Lung (tissue), 12 donors: ENCODE data around the gene CHI3L1. TPM values are rescaled to one million over a fixed set of nuclear protein-coding genes. Genes with fewer than 3 reads are reported as not detected.

Experiments
- ATAC-seq: fragments of 200-7000 bp; cut with Tn5 transposase; one replicate; pipeline ENCODE4 v1.9.1; 2020; ENCODE audit warnings: moderate number of reproducible peaks; ENCODE audit not compliant: insufficient read depth, low FRiP score
- DNase-seq, 3 donors: peaks; one replicate each; pipeline ENCODE4 v3.0.0-alpha.2; 2013 to 2017
- H3K27ac ChIP-seq, 2 donors: one replicate each; pipeline ENCODE4 v1.5.1; 2013; ENCODE audit warnings: mild to moderate bottlenecking in 2 of 2, moderate library complexity in 2 of 2, control low read depth in 1 of 2, inconsistent platforms in 1 of 2, low read depth in 1 of 2, low read length in 1 of 2
- H3K27me3 ChIP-seq, 3 donors: one replicate each; pipeline ENCODE4 v1.5.1; 2013; ENCODE audit warnings: low read length in 2 of 3; ENCODE audit not compliant: control insufficient read depth in 3 of 3, insufficient read depth in 3 of 3
- H3K36me3 ChIP-seq, 4 donors: one replicate each; pipeline ENCODE4 v1.5.1; 2013; ENCODE audit warnings: low read length in 4 of 4, mild to moderate bottlenecking in 1 of 4, moderate library complexity in 1 of 4; ENCODE audit not compliant: control insufficient read depth in 4 of 4, insufficient read depth in 4 of 4
- H3K4me1 ChIP-seq, 5 donors: one replicate each; pipeline ENCODE4 v1.5.1; 2013; ENCODE audit warnings: low read length in 5 of 5, mild to moderate bottlenecking in 2 of 5, moderate library complexity in 1 of 5; ENCODE audit not compliant: control insufficient read depth in 5 of 5, insufficient read depth in 5 of 5
- H3K4me3 ChIP-seq: one replicate; pipeline ENCODE4 v1.5.1; 2013; ENCODE audit warnings: mild to moderate bottlenecking, control low read depth, moderate library complexity
- H3K9ac ChIP-seq, 2 donors: one replicate each; pipeline ENCODE4 v1.5.1; 2013; ENCODE audit warnings: low read length in 2 of 2, control low read depth in 1 of 2; ENCODE audit not compliant: insufficient read depth in 1 of 2
- H3K9me3 ChIP-seq, 4 donors: one replicate each; pipeline ENCODE4 v1.5.1; 2013; ENCODE audit warnings: low read length in 3 of 4, mild to moderate bottlenecking in 1 of 4, moderate library complexity in 1 of 4; ENCODE audit not compliant: control insufficient read depth in 4 of 4, insufficient read depth in 3 of 4
- WGBS, 2 donors: extraction: QIAGEN DNeasy Blood & Tissue Kit; methylation state at CpG; one replicate each; pipeline ENCODE4 v1.1.7; 2013; 5-methylcytosine and 5-hydroxymethylcytosine counted together
- polyA plus RNA-seq, 2 donors: library from polyadenylated mRNA; stranded (reverse); fragments of 200-250 nt; gene quantifications; one replicate each; pipeline ENCODE4 v1.2.1, GENCODE V29; 2013
- total RNA-seq, 2 donors: library from RNA; depleted of rRNA in 1 of 2; stranded (reverse); fragments of >200 nt in 1 of 2; gene quantifications; one replicate each; pipeline ENCODE4 v1.2.1, GENCODE V29; 2014 to 2021
- TF ChIP-seq, protein P1 (sequence below): IDR thresholded peaks from 2 replicates; pipeline ENCODE4 v1.5.1; 2012; ENCODE audit warnings: mild to moderate bottlenecking; ENCODE audit errors: control extremely low read depth, extremely low read depth
- donor health status: control.
- donor health status: control.
- donor health status: Bipolar disorder and iron deficiency.
- donor health status: healthy.
- donor health status: DM: yes; HTN: yes; CAD: no.

The CHI3L1 gene
- total and polyA plus RNA-seq, 4 donors = 46.4 to 169 (median 110) TPM

DNA sequence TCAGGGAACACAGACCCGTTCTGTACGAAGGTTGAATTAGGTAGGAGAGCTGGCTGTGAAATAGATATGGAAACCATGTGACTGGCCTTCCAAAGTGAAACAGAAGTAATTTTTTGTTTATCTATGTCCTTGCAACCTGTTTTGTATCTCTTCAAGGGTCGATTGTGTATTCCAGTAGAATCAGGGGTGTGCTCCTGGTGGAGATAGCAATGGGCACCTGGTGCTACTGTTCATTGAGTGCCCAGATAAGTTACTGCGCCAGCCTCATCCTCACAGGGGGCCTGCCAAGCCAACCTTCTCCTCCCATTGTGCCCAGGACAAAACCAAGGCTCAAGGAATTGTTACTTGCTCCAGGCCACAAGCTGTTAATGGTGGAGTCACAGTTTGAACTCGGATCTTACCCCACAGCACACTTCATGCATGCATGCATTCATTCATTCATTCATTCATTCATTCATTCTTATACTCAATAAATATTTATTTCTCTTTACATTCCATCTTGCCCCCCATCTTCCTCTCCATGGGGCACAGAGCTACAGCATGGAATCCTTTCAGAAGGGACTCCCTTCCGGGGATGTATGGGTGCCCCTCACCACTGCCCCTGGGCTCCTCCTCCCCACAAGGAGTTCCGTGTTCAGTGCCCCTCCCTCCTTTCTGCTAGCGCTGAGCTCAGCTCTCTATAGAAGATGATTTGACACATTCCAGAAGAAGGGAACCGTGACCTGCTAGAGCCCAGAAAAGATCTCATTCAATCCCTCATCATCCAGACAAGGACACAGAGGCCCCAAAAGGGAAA lies 34.9 kb downstream of the CHI3L1 start:
- DNase-seq (no peak), ATAC-seq (no peak)
- no peaks in the 10 kb centered on the region for H3K36me3 ChIP-seq
- no peak overlapping the region for H3K9ac ChIP-seq
- H3K9me3 ChIP-seq = no peaks in the 10 kb centered on the region
- H3K4me3 ChIP-seq = no peak overlapping the region
- H3K27ac ChIP-seq = no peak overlapping the region
- H3K4me1 ChIP-seq = peaks cover 0 to 38% (median 5%) of the 10 kb centered on the region in 5 donors
- TF ChIP-seq, protein P1, sequence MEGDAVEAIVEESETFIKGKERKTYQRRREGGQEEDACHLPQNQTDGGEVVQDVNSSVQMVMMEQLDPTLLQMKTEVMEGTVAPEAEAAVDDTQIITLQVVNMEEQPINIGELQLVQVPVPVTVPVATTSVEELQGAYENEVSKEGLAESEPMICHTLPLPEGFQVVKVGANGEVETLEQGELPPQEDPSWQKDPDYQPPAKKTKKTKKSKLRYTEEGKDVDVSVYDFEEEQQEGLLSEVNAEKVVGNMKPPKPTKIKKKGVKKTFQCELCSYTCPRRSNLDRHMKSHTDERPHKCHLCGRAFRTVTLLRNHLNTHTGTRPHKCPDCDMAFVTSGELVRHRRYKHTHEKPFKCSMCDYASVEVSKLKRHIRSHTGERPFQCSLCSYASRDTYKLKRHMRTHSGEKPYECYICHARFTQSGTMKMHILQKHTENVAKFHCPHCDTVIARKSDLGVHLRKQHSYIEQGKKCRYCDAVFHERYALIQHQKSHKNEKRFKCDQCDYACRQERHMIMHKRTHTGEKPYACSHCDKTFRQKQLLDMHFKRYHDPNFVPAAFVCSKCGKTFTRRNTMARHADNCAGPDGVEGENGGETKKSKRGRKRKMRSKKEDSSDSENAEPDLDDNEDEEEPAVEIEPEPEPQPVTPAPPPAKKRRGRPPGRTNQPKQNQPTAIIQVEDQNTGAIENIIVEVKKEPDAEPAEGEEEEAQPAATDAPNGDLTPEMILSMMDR = no peak
- 76 to 82% methylated on average over 9 of the region's 9 CpGs for WGBS, 2 donors
- H3K27me3 ChIP-seq = no peaks in the 10 kb centered on the region

- no peak overlapping the region for H3K27ac ChIP-seq
- H3K4me1 ChIP-seq = peaks cover 0 to 38% (median 5%) of the 10 kb centered on the region in 5 donors
- ATAC-seq (no peak), DNase-seq (no peak)
- no peaks in the 10 kb centered on the region for H3K36me3 ChIP-seq
- 80 to 95% methylated on average over 9 of the region's 9 CpGs for WGBS, 2 donors
- H3K9ac ChIP-seq = no peak overlapping the region
- H3K4me3 ChIP-seq = no peak overlapping the region
- H3K9me3 ChIP-seq = no peaks in the 10 kb centered on the region
- no peaks in the 10 kb centered on the region for H3K27me3 ChIP-seq
- TF ChIP-seq, protein P1 = no peak
Measured at GRCh38 chr1:203150511-203151297, 35.8 kb downstream of the CHI3L1 start.

- no peaks in the 10 kb centered on the region for H3K27me3 ChIP-seq
- no peak overlapping the region for H3K4me3 ChIP-seq
- DNase-seq = peak in 1 of 3 donors; percentile 44
- no peaks in the 10 kb centered on the region for H3K36me3 ChIP-seq
- peaks cover 0 to 43% (median under 1%) of the 10 kb centered on the region in 5 donors for H3K4me1 ChIP-seq
- H3K27ac ChIP-seq = no peak overlapping the region
- ATAC-seq = no peak
- H3K9me3 ChIP-seq = no peaks in the 10 kb centered on the region
- 59 to 63% methylated on average over 7 of the region's 7 CpGs for WGBS, 2 donors
- TF ChIP-seq, protein P1 = no peak
- H3K9ac ChIP-seq = no peak overlapping the region
Measured at GRCh38 chr1:203149188-203149840, 37.2 kb downstream of the CHI3L1 start.
